ENCODE data around the gene DCAF6. TPM values are rescaled to one million over a fixed set of nuclear protein-coding genes. Genes with fewer than 3 reads are reported as not detected.
A peak's percentile ranks its signal among the peaks of the same experiment; 100 is the strongest.

Gene DCAF6
- total RNA-seq, 1 donor from 2014 or later: 167 TPM

GRCh38 chr1:168092566-168093355, 156.3 kb downstream of the DCAF6 start:
- intact Hi-C loops (cut with DNase I): no loop called here
- DNase-seq (ENCODE audit: low spot score): no peak

GRCh38 chr1:168093616-168094015, 157.1 kb downstream of the DCAF6 start:
- intact Hi-C loops (cut with DNase I): no loop called here
- no peak for DNase-seq (ENCODE audit: low spot score)

GRCh38 chr1:168095476-168095875, 159.0 kb downstream of the DCAF6 start:
- intact Hi-C loops (cut with DNase I): no loop called here

DNA sequence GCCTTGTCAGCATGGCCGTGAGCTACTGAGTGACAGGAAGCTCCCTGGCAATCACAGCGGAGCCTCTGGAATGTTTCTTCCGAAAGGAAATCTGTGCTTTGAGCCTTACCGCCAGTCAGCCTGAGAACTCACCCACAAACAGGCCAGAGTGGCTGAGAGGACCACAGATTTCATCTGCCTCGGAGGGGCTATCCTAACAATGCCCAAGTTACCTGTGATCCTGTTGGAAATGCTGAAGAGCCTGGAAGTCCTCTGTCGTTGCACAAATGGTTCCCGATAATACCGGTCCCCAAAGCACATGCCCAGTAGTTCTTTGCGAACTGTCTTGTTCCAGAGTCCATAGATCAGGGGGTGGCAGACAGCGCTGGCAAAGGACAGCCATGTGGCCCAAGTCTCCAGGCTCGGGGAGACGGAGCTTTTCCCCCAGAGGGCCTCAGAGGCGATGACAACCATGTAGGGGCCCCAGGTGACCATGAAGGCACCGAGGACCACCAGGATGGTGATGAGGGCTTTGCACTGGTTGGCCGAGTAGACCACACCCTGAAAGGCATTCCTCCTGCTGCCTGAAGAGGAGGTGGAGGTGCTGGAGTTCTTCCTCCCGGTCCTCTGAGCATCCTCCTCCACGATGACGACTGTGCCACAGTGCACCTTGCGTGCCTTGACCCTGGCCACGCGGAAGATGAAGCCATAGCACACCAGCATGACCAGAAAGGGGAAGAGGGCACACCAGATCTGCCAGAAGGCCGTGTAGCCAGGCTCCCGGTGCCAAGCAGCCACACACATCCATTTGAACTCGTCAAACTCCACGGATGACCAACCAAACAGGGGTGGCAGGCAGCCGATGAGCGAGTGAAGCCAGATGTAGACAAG, 160.0 kb downstream of the DCAF6 start:
- no peak for DNase-seq (ENCODE audit: low spot score)
- intact Hi-C loops (cut with DNase I): no loop called here

More at GRCh38 chr1:168095476-168095875, 159.0 kb downstream of the DCAF6 start:
- DNase-seq (ENCODE audit: low spot score): no peak

DNA sequence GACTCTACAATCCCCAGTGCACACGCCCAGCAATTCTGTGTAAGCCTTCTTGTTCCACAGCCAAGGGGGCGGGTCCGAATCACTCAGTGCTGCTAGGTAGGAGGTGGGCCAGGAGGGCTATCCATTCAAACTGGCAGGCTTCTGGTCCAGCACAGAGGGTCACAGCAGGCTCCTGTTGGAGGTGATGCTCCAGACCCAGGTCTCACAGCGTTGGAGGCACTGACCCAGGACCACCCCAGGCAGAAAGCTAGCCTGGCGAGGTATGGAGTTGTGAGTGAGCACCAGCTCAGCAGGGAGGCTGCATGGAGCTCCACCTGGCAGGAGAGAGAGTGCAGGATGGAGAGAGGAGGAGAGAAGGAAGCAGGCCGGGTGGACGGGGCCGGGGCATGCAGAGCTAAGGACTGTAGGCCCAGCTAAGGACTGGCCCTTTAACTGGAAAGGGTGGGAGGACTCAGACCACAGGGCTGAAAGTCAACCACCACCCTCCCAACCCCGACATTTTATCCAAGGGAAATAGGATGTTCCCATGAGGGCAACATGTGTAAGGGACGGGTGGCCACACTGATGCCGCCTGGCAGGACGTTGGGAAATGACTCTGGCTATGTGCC, 161.5 kb downstream of the DCAF6 start:
- intact Hi-C loops (cut with DNase I): no loop called here
- no peak for DNase-seq (ENCODE audit: low spot score)

GRCh38 chr1:168098534-168099320, 162.2 kb downstream of the DCAF6 start:
- intact Hi-C loops (cut with DNase I): no loop called here
- DNase-seq (ENCODE audit: low spot score): no peak

- no peak for DNase-seq (ENCODE audit: low spot score)
- intact Hi-C loops (cut with DNase I): no loop called here
These were observed 162.9 kb downstream of the DCAF6 start for GRCh38 chr1:168099337-168099801.

GRCh38 chr1:168100315-168101002, 164.0 kb downstream of the DCAF6 start:
- DNase-seq (ENCODE audit: low spot score): no peak
- intact Hi-C loops (cut with DNase I): no loop called here

DNA sequence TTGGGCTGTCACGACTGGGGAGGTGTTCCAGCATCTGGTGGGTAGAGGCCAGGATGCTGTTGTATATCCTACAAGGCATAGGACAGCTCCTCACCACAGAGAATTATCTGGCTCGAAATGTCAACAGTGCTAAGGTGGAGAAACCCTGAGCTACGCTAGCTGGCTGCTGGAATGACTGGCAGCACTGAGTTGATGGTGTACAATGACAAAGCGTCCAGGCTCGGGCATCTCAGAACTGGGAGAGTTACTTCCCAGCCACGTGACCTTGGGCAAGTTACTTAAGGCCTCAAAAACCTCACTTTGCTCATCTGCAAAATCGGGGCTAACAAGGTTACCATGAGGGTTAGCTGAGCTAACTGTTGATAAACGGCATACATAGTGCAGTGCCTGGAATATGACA, 164.9 kb downstream of the DCAF6 start:
- intact Hi-C loops (cut with DNase I): no loop called here

DNA sequence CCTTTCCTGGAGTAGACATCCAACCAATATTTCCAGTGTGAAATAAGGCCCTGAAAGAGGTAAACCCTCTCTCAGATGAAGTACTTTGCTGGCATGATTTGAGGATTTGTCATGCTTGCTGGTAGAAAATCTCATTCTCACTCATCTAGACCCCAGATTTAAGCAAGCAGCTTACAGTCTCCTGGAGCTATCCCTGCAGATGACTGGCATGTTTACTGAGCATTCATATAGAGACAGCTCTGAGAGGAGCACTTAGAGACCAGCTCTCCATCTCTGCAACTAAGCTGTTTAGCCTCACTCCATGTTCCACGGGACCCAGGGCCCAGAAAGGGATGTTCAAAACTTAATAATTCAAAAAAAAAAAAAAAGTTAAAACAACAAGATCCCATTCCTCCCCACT, 166.0 kb downstream of the DCAF6 start:
- DNase-seq (ENCODE audit: low spot score): no peak
- intact Hi-C loops (cut with DNase I): no loop called here

More for the DNA sequence above, 164.9 kb downstream of the DCAF6 start:
- DNase-seq (ENCODE audit: low spot score): no peak

DNA sequence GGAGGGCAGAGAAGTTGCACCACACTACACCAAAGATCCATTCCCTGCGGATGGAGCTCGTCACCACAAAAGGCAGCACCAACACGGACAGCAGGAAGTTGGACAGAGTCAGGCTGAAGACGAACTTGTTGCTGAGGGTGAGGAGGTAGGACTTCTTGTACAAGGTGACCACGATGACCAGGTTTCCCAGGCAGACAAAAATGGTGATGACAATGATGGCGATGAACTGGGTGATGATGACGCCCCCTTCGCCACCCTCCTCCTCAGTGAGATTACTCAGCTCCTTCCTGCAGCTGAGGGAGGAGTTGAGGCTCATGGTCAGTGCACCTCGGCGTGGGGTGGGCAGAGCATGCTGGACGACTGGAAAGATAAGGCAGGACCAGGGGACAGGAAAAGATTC, 168.1 kb downstream of the DCAF6 start:
- intact Hi-C loops (cut with DNase I): no loop called here
- no peak for DNase-seq (ENCODE audit: low spot score)

DNA sequence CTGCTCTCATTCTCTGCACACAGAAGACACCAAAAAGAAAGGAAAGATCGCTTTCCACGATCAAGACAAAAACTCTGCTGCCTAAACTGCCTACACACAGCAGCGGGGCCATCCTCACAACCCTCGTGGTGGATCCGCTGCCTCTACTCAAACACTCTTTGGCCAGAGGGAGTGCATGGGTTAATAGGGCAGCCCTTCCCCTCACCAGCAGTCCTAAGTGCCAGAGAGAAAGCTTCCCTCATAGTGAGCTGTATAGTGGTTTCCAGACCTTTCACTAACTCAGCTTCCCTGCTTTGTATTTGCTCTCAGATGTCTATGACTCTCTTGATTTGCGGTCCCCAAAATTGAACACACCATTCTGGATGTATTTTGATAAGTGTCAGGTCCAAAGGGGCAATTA, 169.4 kb downstream of the DCAF6 start:
- DNase-seq (ENCODE audit: low spot score): no peak
- intact Hi-C loops (cut with DNase I): no loop called here

GRCh38 chr1:168106274-168106673, 169.8 kb downstream of the DCAF6 start:
- intact Hi-C loops (cut with DNase I): no loop called here
- peak; percentile 67 for DNase-seq (ENCODE audit: low spot score)

DNA sequence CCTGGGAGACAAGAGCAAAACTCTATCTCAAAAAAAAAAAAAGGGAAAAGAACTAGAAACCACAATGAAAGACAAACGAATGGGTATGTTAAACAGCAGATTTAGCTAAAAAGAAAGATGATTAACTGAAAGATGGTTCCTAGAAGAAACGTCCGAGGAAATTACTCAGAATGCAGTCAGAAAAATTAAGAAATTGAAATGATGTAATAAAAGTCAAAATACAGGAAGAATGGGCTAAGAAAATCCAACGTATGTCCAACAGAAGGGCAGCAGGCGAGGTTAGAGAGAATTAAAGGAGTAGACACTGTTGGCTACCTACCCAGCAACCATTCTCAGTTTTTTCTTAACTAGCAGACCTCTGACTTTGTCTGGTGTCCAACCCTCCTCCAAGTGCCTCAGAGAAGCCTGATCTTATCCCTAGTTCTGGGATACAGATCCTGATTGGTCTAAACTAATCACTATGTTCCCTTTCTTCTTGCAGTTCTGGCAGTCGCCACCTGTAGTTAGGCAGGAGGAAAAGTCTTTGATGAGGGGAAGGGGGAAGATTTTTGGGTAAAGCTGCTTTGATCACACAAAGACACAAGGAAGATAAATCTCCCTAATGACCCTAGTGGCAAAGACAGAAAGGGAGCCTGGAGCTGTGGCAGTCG, 174.5 kb downstream of the DCAF6 start:
- no peak for DNase-seq (ENCODE audit: low spot score)
- intact Hi-C loops (cut with DNase I): no loop called here

DNA sequence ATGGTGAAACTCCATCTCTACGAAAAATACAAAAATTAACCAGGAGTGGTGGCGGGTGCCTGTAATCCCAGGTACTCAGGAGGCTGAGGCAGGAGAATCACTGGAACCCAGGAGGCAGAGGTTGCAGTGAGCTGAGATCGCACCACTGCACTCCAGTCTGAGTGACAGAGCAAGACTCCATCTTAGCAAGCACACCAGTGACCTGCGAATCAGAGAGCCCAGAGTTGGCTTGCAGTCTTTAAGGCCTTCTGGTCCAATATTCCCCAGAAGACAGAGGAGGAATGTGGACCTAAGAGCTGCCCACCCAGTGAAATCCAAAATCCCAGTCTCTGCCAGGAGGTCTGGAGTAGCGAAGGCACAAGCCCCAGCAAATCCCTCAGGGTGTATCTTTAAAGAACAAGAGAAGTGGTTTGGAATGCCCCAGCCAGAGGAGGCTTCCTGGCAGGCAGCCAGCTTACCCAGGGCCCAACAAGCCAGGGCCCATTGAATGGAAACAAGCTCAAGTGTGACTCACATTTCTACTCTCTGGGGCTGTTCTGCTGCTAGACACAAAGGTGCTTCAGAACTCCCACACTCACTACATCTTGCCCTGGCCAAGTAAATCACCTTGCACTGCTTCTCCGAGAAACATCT, 176.3 kb downstream of the DCAF6 start:
- intact Hi-C loops (cut with DNase I): no loop called here
- no peak for DNase-seq (ENCODE audit: low spot score)

DNA sequence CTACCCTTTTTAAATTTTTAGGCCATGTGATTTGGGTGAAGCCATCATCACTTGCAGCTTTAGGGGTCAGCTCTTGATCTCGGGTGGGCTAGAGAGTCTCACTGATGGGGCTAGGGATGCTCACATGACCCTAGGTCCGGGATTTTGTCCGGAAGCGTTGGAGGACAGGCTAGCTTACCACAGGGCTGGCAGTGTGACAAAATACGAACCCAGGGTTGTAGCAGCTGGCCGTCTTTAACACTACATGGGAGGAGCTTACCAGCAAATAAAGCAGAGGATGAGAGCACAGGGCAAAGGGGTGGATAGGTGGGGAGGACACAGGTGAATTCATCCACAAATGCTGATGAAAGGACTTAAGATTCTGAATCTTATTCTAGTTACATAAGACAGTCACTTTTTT, 178.4 kb downstream of the DCAF6 start:
- DNase-seq (ENCODE audit: low spot score): no peak
- intact Hi-C loops (cut with DNase I): no loop called here

DNA sequence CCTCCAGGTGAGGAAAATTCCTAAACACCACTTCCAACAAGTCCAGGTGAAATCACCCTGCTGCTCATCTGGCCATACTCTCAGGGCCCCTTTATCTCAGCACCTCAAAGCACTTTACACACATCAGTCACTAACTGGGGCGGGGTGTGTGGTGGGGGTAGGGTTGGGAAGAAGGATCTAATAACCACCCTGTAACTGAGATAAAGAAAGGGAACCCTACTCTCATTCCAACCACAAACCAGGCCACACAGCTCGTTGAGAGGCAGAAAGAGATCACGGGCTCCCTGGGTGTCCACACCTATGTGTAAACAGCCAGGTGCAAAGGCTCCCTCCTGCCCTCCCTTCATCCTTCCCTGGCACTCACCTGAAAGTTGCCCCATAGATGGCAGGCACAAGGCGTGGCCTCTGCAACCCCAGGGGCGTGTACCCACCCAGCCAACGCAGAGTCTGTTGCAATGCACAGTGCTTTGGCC, 179.9 kb downstream of the DCAF6 start:
- DNase-seq (ENCODE audit: low spot score): no peak
- intact Hi-C loops (cut with DNase I): no loop called here

GRCh38 chr1:168119750-168120149, 183.3 kb downstream of the DCAF6 start:
- intact Hi-C loops (cut with DNase I): no loop called here
- no peak for DNase-seq (ENCODE audit: low spot score)
